ENCODE results near the gene LHFPL2.

DNA sequence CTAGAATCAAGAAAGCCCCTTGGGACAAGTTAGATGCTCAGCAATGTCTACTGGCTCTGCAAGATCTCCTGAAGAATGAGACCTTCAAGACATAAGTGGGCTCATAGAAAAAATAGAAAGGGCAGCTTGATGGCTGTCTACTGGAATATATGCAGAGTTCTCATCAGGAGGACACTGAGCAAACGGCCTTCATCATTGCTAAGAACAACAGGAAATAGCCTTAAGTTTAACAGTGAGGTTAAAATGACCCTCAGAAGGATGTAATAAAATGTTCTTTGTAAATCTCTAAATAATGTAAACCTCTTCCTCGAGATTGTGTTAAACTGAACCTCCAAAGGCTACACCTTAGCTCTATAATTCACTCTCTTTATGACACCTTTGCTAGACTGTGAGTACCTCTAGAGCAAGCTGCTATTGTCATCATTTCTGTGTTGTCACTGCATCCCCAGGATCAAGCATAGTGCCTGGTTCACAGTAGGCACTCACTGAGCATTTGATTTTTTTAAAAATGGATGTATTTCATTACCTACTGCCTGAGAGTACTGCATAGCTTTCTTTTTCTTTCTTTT lies 22.2 kb upstream of the LHFPL2 start:
- no peak for TF ChIP-seq CTCF (IDR thresholded peaks at IDR 0.05)
- TF ChIP-seq POLR2A (IDR thresholded peaks at IDR 0.05): no peak

Measured in esophagus squamous epithelium (tissue), 4 donors.